HG02938 (cell line): ENCODE results near the gene PKIB.

ENCODE experiments used
- ATAC-seq: cut with Tn5 transposase; IDR thresholded peaks from one replicate; pipeline ENCODE4 v1.9.1; 2021; ENCODE audit warnings: mild to moderate bottlenecking, moderate library complexity; ENCODE audit not compliant: unreplicated experiment

Gene PKIB

GRCh38 chr6:122663981-122664380, 53.8 kb downstream of the PKIB start:
- no peak for ATAC-seq

GRCh38 chr6:122665929-122666328, 55.7 kb downstream of the PKIB start:
- no peak for ATAC-seq

GRCh38 chr6:122666418-122666817, 56.2 kb downstream of the PKIB start:
- ATAC-seq, result no peak

- ATAC-seq, result no peak
These were observed 59.2 kb downstream of the PKIB start for GRCh38 chr6:122669418-122669817.

- ATAC-seq, result no peak
These were observed 59.7 kb downstream of the PKIB start for GRCh38 chr6:122669868-122670267.

GRCh38 chr6:122671251-122671650, 61.0 kb downstream of the PKIB start:
- ATAC-seq, result no peak

GRCh38 chr6:122673343-122673961, 63.2 kb downstream of the PKIB start:
- ATAC-seq, result peak; percentile 45

GRCh38 chr6:122676146-122676545, 65.9 kb downstream of the PKIB start:
- ATAC-seq, result no peak

GRCh38 chr6:122676688-122677087, 66.5 kb downstream of the PKIB start:
- ATAC-seq, result no peak

GRCh38 chr6:122677406-122677805, 67.2 kb downstream of the PKIB start:
- ATAC-seq, result no peak

- no peak for ATAC-seq
These were observed 68.6 kb downstream of the PKIB start for GRCh38 chr6:122678841-122679240.

GRCh38 chr6:122681705-122682104, 71.5 kb downstream of the PKIB start:
- ATAC-seq, result no peak

- ATAC-seq, result peak; percentile 69
These were observed 73.9 kb downstream of the PKIB start for GRCh38 chr6:122683989-122684651.

- no peak for ATAC-seq
These were observed 82.0 kb downstream of the PKIB start for GRCh38 chr6:122692175-122692598.

- no peak for ATAC-seq
These were observed 82.8 kb downstream of the PKIB start for GRCh38 chr6:122692807-122693580.

- ATAC-seq, result no peak
These were observed 83.9 kb downstream of the PKIB start for GRCh38 chr6:122694075-122694474.

- ATAC-seq, result no peak
These were observed 84.4 kb downstream of the PKIB start for GRCh38 chr6:122694602-122695001.

- no peak for ATAC-seq
These were observed 85.0 kb downstream of the PKIB start for GRCh38 chr6:122695188-122695587.

- ATAC-seq, result no peak
These were observed 85.9 kb downstream of the PKIB start for GRCh38 chr6:122696079-122696478.

- no peak for ATAC-seq
These were observed 86.6 kb downstream of the PKIB start for GRCh38 chr6:122696853-122697252.

- no peak for ATAC-seq
These were observed 87.3 kb downstream of the PKIB start for GRCh38 chr6:122697458-122697857.

- ATAC-seq, result no peak
These were observed 91.5 kb downstream of the PKIB start for GRCh38 chr6:122701666-122702065.
